ENCODE results near the gene VGLL3.

Gene VGLL3

DNA sequence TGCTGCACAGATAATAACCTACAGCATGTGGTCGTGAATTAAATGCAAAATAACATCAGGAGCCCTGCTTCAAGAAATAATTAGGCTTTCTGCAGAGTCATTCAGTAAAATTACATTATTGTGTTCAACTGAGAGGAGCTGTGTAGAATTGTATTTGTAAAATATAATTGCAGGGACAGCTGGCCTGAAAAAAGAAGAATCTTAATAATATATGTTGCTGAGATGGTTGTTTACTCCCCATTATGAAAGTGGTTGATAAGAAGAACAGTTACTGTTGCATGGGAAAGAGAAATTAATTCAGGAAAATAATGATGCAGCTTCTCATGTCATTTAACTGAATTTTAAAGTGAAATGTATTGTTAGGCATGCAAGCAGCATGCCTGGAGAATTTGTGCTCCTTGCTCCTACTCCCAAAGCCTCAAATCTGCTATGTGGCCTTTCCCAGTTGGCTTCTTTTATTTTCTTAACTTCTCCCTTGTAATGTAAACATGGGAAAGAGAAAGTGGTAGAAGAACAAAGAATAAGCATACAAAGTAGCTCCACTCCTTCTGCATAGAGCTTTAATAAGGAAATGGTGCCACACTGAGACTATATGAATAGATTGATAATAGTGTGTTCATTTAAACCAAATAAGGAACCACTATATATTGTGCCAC, 100.1 kb downstream of the VGLL3 start:
- no peak for TF ChIP-seq CTCF (conservative IDR thresholded peaks at IDR 0.05)

More for the DNA sequence above, 100.1 kb downstream of the VGLL3 start:
- no peak overlapping the region for H3K27ac ChIP-seq

Measured in VCaP (cell line).